Testis (tissue), 3 donors: ENCODE results near the gene USP20. TPM values are rescaled to one million over a fixed set of nuclear protein-coding genes. Genes with fewer than 3 reads are reported as not detected.

Experiments
- DNase-seq: peaks from one replicate; pipeline ENCODE4 v3.0.0-alpha.2; 2019
- H3K27ac ChIP-seq, 2 donors: fragments of 200-600 bp; sonication (generic); one replicate each; pipeline ENCODE4 v1.5.1; 2019
- H3K27me3 ChIP-seq: fragments of 200-600 bp; sonication (generic); one replicate; pipeline ENCODE4 v1.5.1; 2019
- H3K36me3 ChIP-seq: fragments of 200-600 bp; sonication (generic); one replicate; pipeline ENCODE4 v1.5.1; 2017; ENCODE audit warnings: low read depth; ENCODE audit errors: missing control alignments
- H3K4me1 ChIP-seq: fragments of 200-600 bp; sonication (generic); one replicate; pipeline ENCODE4 v1.5.1; 2019
- H3K4me3 ChIP-seq, 2 donors: fragments of 200-600 bp; sonication (generic); one replicate each; pipeline ENCODE4 v1.5.1; 2017 to 2019
- H3K9me3 ChIP-seq: fragments of 200-600 bp; sonication (generic); one replicate; pipeline ENCODE4 v1.5.1; 2017
- CTCF ChIP-seq, 3 experiments: fragments of 450-650 bp in 2 of 3; fragments of 200-600 bp in 1 of 3; sonication (generic) in 1 of 3; IDR thresholded peaks; one replicate each; pipeline ENCODE4 v1.5.1; 2016 to 2019; ENCODE audit warnings: antibody characterized with exemption in 3 of 3, mild to moderate bottlenecking in 2 of 3, moderate library complexity in 1 of 3
- POLR2A ChIP-seq: fragments of 450-650 bp; IDR thresholded peaks from one replicate; pipeline ENCODE4 v1.6.1; 2017; ENCODE audit warnings: antibody characterized with exemption, mild to moderate bottlenecking, moderate library complexity
- WGBS, 2 donors: methylation state at CpG; one replicate each; pipeline ENCODE4 v1.1.5; 2018; 5-methylcytosine and 5-hydroxymethylcytosine counted together
- intact Hi-C: fragments of 100-400 bp; cut with DNase I; formaldehyde crosslinking; loops from one replicate; pipeline ENCODE4 v1.15.1; 2023; ENCODE audit warnings: low total_unique reads
- polyA plus RNA-seq: library from polyadenylated mRNA; stranded (reverse); fragments of 350-450 nt; fragmentation: Illumina TruSeq; extraction: RNeasy Lipid Tissue Mini Kit (QIAGEN cat#74804); gene quantifications from one replicate; pipeline ENCODE4 v1.2.3, GENCODE V29; 2014; ENCODE audit warnings: low read depth, low replicate concordance; ENCODE audit not compliant: insufficient read depth
- total RNA-seq, 2 donors: library from RNA; depleted of rRNA; stranded (reverse); fragments of >200 nt; gene quantifications; one replicate each; pipeline ENCODE4 v1.2.3, GENCODE V29; 2016

Gene USP20
- total and polyA plus RNA-seq, 3 donors from 2014 or later: 37.4 to 48.3 (median 46.8) TPM

- H3K4me1 ChIP-seq: no peaks in the 10 kb centered on the region
- no peak overlapping the region for H3K27ac ChIP-seq
- H3K4me3 ChIP-seq: no peak overlapping the region
- no peak for TF ChIP-seq CTCF (IDR thresholded peaks at IDR 0.05)
- TF ChIP-seq POLR2A: no peak
- no peaks in the 10 kb centered on the region for H3K36me3 ChIP-seq
- no peaks in the 10 kb centered on the region for H3K9me3 ChIP-seq
- no peak for DNase-seq
- no peaks in the 10 kb centered on the region for H3K27me3 ChIP-seq
- WGBS, 2 donors: 86 to 89% methylated on average over 9 of the region's 9 CpGs
- intact Hi-C loops: no loop called here
Measured at GRCh38 chr9:129813661-129814060, 21.6 kb upstream of the USP20 start.

- TF ChIP-seq CTCF (IDR thresholded peaks at IDR 0.05) (no peak), POLR2A (no peak)
Measured at GRCh38 chr9:129814432-129815223, 20.6 kb upstream of the USP20 start.

GRCh38 chr9:129815278-129815677 lies 20.0 kb upstream of the USP20 start:
- Histone ChIP-seq H3K9me3 (no peaks in the 10 kb centered on the region), H3K4me1 (no peaks in the 10 kb centered on the region), H3K27me3 (no peaks in the 10 kb centered on the region), H3K27ac (no peak overlapping the region), H3K36me3 (no peaks in the 10 kb centered on the region), H3K4me3 (no peak overlapping the region)
- TF ChIP-seq CTCF (IDR thresholded peaks at IDR 0.05) (no peak), POLR2A (no peak)
- no peak for DNase-seq
- intact Hi-C loops: no loop called here
- WGBS, 2 donors: 86 to 95% methylated on average over 11 of the region's 11 CpGs

More at GRCh38 chr9:129814432-129815223, 20.6 kb upstream of the USP20 start:
- WGBS, 2 donors: 82 to 90% methylated on average over 7 to 17 of the region's 17 CpGs
- no peak for DNase-seq
- Histone ChIP-seq H3K4me3 (no peak overlapping the region), H3K4me1 (no peaks in the 10 kb centered on the region), H3K9me3 (no peaks in the 10 kb centered on the region), H3K27ac (no peak overlapping the region), H3K27me3 (no peaks in the 10 kb centered on the region), H3K36me3 (no peaks in the 10 kb centered on the region)
- intact Hi-C loops: no loop called here

GRCh38 chr9:129816501-129817435 lies 18.5 kb upstream of the USP20 start:
- Histone ChIP-seq H3K9me3 (no peaks in the 10 kb centered on the region), H3K4me3 (no peak overlapping the region), H3K36me3 (no peaks in the 10 kb centered on the region), H3K4me1 (no peaks in the 10 kb centered on the region), H3K27ac (no peak overlapping the region), H3K27me3 (no peaks in the 10 kb centered on the region)
- no peak for DNase-seq
- intact Hi-C loops: no loop called here
- TF ChIP-seq POLR2A (no peak), CTCF (IDR thresholded peaks at IDR 0.05) (no peak)
- WGBS, 2 donors: 89% methylated on average over 13 to 14 of the region's 14 CpGs
